SK-N-MC (cell line): ENCODE results near the gene ANKRD36B.
"Not testable (repeated sequence)": the region's sequence is repeated elsewhere in the genome, so short reads cannot be mapped to it uniquely, and the experiment has no call there.

Experiments
- EZH2 ChIP-seq: fragments of 200-600 bp; sonication (generic); IDR thresholded peaks from one replicate; pipeline ENCODE4 v1.6.1; 2017; ENCODE audit warnings: antibody characterized with exemption
- FOXP2 ChIP-seq: optimal IDR thresholded peaks from 2 replicates; pipeline ENCODE3; 2011; ENCODE audit warnings: mild to moderate bottlenecking, moderate library complexity; ENCODE audit not compliant: insufficient read depth; ENCODE audit errors: extremely low read length, control extremely low read depth
- POLR2AphosphoS5 ChIP-seq: IDR thresholded peaks from 2 replicates; pipeline ENCODE4 v1.6.1; 2012; ENCODE audit warnings: mild to moderate bottlenecking, low read depth, low read length, borderline replicate concordance

- not testable (repeated sequence) for TF ChIP-seq EZH2, POLR2AphosphoS5, FOXP2
These were observed 36.4 kb upstream of the ANKRD36B start for GRCh38 chr2:97626049-97626430.
